IMR-90 (cell line): ENCODE data around the gene ACSF2. TPM values are rescaled to one million over a fixed set of nuclear protein-coding genes. Genes with fewer than 3 reads are reported as not detected.

Experiments used
- ATAC-seq: fragments of 200-7000 bp; cut with Tn5 transposase; 2 replicates; pipeline ENCODE4 v1.9.1; 2020; ENCODE audit warnings: low read depth, mild to moderate bottlenecking, moderate library complexity
- BruUV-seq: library from RNA; stranded (reverse); fragments of 400-500 nt; replicated peaks from 2 replicates; lab custom pipeline; 2021; lab: Mats Ljungman, UMichigan
- CTCF ChIA-PET: fragments of 300-600 bp; formaldehyde crosslinking; extraction: SDS; loops from one replicate; lab custom pipeline; 2021; ENCODE audit warnings: antibody characterized with exemption; lab: Yijun Ruan, JAX
- POLR2A ChIA-PET: fragments of 300-600 bp; sonication (Branson Sonifier 250); formaldehyde crosslinking; loops from one replicate; lab custom pipeline; 2022; ENCODE audit warnings: antibody characterized with exemption; ENCODE audit not compliant: unreplicated experiment; lab: Charles Lee
- DNase-seq: peaks from one replicate; pipeline ENCODE4 v3.0.0; 2013
- H2AFZ ChIP-seq: replicated peaks from 2 replicates; pipeline ENCODE3; 2013; ENCODE audit warnings: low read length, mild to moderate bottlenecking; ENCODE audit not compliant: poor library complexity
- H2AK5ac ChIP-seq: 2 replicates; pipeline ENCODE4 v1.6.1; 2013; ENCODE audit warnings: low read depth, low read length, inconsistent platforms
- H2AK9ac ChIP-seq: replicated peaks from 2 replicates; pipeline ENCODE3; 2013; ENCODE audit warnings: mild to moderate bottlenecking, low read depth, low read length, moderate library complexity; ENCODE audit not compliant: poor library complexity
- H2BK120ac ChIP-seq: 2 replicates; pipeline ENCODE4 v1.6.1; 2013; ENCODE audit warnings: low read depth, low read length, inconsistent platforms
- H2BK15ac ChIP-seq: 3 replicates; pipeline ENCODE4 v1.6.1; 2013; ENCODE audit warnings: low read depth, low read length, inconsistent platforms
- H2BK20ac ChIP-seq: 2 replicates; pipeline ENCODE4 v1.6.1; 2013; ENCODE audit warnings: low read depth, mild to moderate bottlenecking, inconsistent platforms, low read length, moderate library complexity
- H2BK5ac ChIP-seq: 2 replicates; pipeline ENCODE4 v1.6.1; 2013; ENCODE audit warnings: mild to moderate bottlenecking, low read depth, low read length, inconsistent platforms; ENCODE audit not compliant: poor library complexity, severe bottlenecking
- H3K14ac ChIP-seq: replicated peaks from 2 replicates; pipeline ENCODE4 v1.6.1; 2013; ENCODE audit warnings: low read depth, low read length, inconsistent platforms
- H3K18ac ChIP-seq: 2 replicates; pipeline ENCODE4 v1.6.1; 2013; ENCODE audit warnings: low read depth, low read length, control low read depth
- H3K23ac ChIP-seq: 2 replicates; pipeline ENCODE4 v1.6.1; 2013; ENCODE audit warnings: low read depth, low read length, inconsistent platforms
- H3K27ac ChIP-seq: 2 replicates; pipeline ENCODE4 v1.5.1; 2013; ENCODE audit warnings: mild to moderate bottlenecking, control low read depth, low read length; ENCODE audit not compliant: insufficient read depth
- H3K27me3 ChIP-seq: 2 replicates; pipeline ENCODE4 v1.6.1; 2013; ENCODE audit warnings: low read length; ENCODE audit not compliant: control insufficient read depth, insufficient read depth
- H3K36me3 ChIP-seq: 2 replicates; pipeline ENCODE4 v1.6.1; 2013; ENCODE audit warnings: low read length, mixed read lengths; ENCODE audit not compliant: control insufficient read depth, insufficient read depth
- H3K4ac ChIP-seq: 2 replicates; pipeline ENCODE4 v1.6.1; 2013; ENCODE audit warnings: low read depth, low read length, inconsistent platforms
- H3K4me1 ChIP-seq: 2 replicates; pipeline ENCODE4 v1.6.1; 2013; ENCODE audit warnings: low read length, mixed read lengths; ENCODE audit not compliant: control insufficient read depth, insufficient read depth
- H3K4me2 ChIP-seq: 2 replicates; pipeline ENCODE4 v1.6.1; 2013; ENCODE audit warnings: low read depth, mild to moderate bottlenecking, control low read depth, low read length, moderate library complexity
- H3K4me3 ChIP-seq: 2 replicates; pipeline ENCODE4 v1.5.1; 2013; ENCODE audit warnings: low read depth, mild to moderate bottlenecking, control low read depth, low read length, moderate library complexity; ENCODE audit not compliant: insufficient read depth
- H3K56ac ChIP-seq: 2 replicates; pipeline ENCODE4 v1.6.1; 2013; ENCODE audit warnings: low read length, inconsistent platforms; ENCODE audit not compliant: insufficient read depth; ENCODE audit errors: extremely low read depth
- H3K79me1 ChIP-seq, 2 experiments: 2 replicates each; pipeline ENCODE4 v1.6.1; 2013; ENCODE audit warnings: low read length in 2 of 2, inconsistent platforms in 1 of 2, low read depth in 1 of 2
- H3K9ac ChIP-seq: 2 replicates; pipeline ENCODE4 v1.6.1; 2013; ENCODE audit warnings: low read depth, low read length, control low read depth
- H3K9me1 ChIP-seq: 2 replicates; pipeline ENCODE4 v1.6.1; 2013; ENCODE audit warnings: low read length, inconsistent platforms; ENCODE audit not compliant: insufficient read depth
- H3K9me3 ChIP-seq: 2 replicates; pipeline ENCODE4 v1.6.1; 2013; ENCODE audit warnings: low read length; ENCODE audit not compliant: control insufficient read depth, insufficient read depth
- H4K20me1 ChIP-seq: 2 replicates; pipeline ENCODE4 v1.6.1; 2013; ENCODE audit warnings: low read length, inconsistent platforms; ENCODE audit not compliant: insufficient read depth
- H4K5ac ChIP-seq: 2 replicates; pipeline ENCODE4 v1.6.1; 2013; ENCODE audit warnings: mild to moderate bottlenecking, low read depth, low read length, control low read depth
- H4K8ac ChIP-seq, 2 experiments: 2 replicates each; pipeline ENCODE4 v1.6.1; 2013; ENCODE audit warnings: low read depth in 2 of 2, low read length in 2 of 2, control low read depth in 1 of 2, inconsistent platforms in 1 of 2
- H4K91ac ChIP-seq: 2 replicates; pipeline ENCODE4 v1.6.1; 2013; ENCODE audit warnings: low read depth, low read length, inconsistent platforms; ENCODE audit not compliant: insufficient read depth
- BHLHE40 ChIP-seq: fragments of 150-350 bp; IDR thresholded peaks from 2 replicates; pipeline ENCODE4 v1.6.1; 2016; ENCODE audit warnings: mild to moderate bottlenecking, low read depth, low read length
- CHD1 ChIP-seq: IDR thresholded peaks from 2 replicates; pipeline ENCODE4 v1.6.1; 2012; ENCODE audit warnings: low read depth, low read length, improper control_type of control experiment
- ELK1 ChIP-seq: fragments of 150-350 bp; IDR thresholded peaks from 2 replicates; pipeline ENCODE4 v1.6.1; 2016; ENCODE audit warnings: low read depth, mild to moderate bottlenecking, low read length, moderate library complexity, borderline replicate concordance
- FOS ChIP-seq: fragments of 150-350 bp; IDR thresholded peaks from 2 replicates; pipeline ENCODE4 v1.6.1; 2016; ENCODE audit warnings: low read depth, low read length
- MAFK ChIP-seq: IDR thresholded peaks from 2 replicates; pipeline ENCODE4 v1.6.1; 2012; ENCODE audit warnings: low read depth, low read length, improper control_type of control experiment
- MAZ ChIP-seq: IDR thresholded peaks from 2 replicates; pipeline ENCODE4 v1.6.1; 2012; ENCODE audit warnings: low read depth, mild to moderate bottlenecking, low read length, improper control_type of control experiment, moderate library complexity, borderline replicate concordance
- MXI1 ChIP-seq: IDR thresholded peaks from 2 replicates; pipeline ENCODE4 v1.6.1; 2012; ENCODE audit warnings: low read depth, mild to moderate bottlenecking, low read length, moderate library complexity, borderline replicate concordance
- NFE2L2 ChIP-seq: fragments of 150-350 bp; IDR thresholded peaks from 2 replicates; pipeline ENCODE4 v1.6.1; 2016; ENCODE audit warnings: low read depth, mild to moderate bottlenecking, low read length
- POLR2A ChIP-seq: IDR thresholded peaks from 2 replicates; pipeline ENCODE4 v1.6.1; 2012; ENCODE audit warnings: mild to moderate bottlenecking, low read depth, low read length
- RAD21 ChIP-seq: IDR thresholded peaks from 2 replicates; pipeline ENCODE4 v1.6.1; 2012; ENCODE audit warnings: low read length, improper control_type of control experiment
- RCOR1 ChIP-seq: IDR thresholded peaks from 2 replicates; pipeline ENCODE4 v1.6.1; 2012; ENCODE audit warnings: mild to moderate bottlenecking, low read length, improper control_type of control experiment; ENCODE audit not compliant: insufficient replicate concordance
- RFX5 ChIP-seq: IDR thresholded peaks from 2 replicates; pipeline ENCODE4 v1.8.0; 2012; ENCODE audit warnings: low read depth, mild to moderate bottlenecking, low read length, moderate library complexity
- SMC3 ChIP-seq: fragments of 150-350 bp; IDR thresholded peaks from 2 replicates; pipeline ENCODE4 v1.6.1; 2016; ENCODE audit warnings: low read depth, mild to moderate bottlenecking, antibody characterized with exemption, low read length, moderate library complexity
- WGBS, 2 experiments: methylation state at CpG; one replicate each; pipeline versions ENCODE4 v1.1.5 to v1.1.7; 2013; ENCODE audit warnings: missing lambda C conversion rate in 2 of 2; ENCODE audit not compliant: insufficient read length in 1 of 2; ENCODE audit errors: extremely low coverage in 2 of 2; 5-methylcytosine and 5-hydroxymethylcytosine counted together
- dilution Hi-C: fragments of 300-500 bp; cut with HindIII; formaldehyde crosslinking; loops from one replicate; pipeline ENCODE4 v1.14.3; 2018; ENCODE audit warnings: low sequenced_read_pairs; ENCODE audit not compliant: unreplicated experiment
- in situ Hi-C: fragments of 300-500 bp; cut with MboI; formaldehyde crosslinking; loops from 3 replicates; pipeline ENCODE4 v1.14.3; 2019; ENCODE audit warnings: low sequenced_read_pairs, inconsistent platforms, mixed read lengths
- intact Hi-C: fragments of 100-400 bp; cut with micrococcal nuclease; formaldehyde crosslinking; loops from 2 replicates; pipeline ENCODE4 v1.10.0; 2022
- polyA plus RNA-seq, 3 experiments: library from polyadenylated mRNA; depleted of rRNA; stranded (reverse); fragments of >200 nt; gene quantifications; 2 replicates each; pipeline ENCODE4 v1.2.3, GENCODE V29; 2012; ENCODE audit warnings: low replicate concordance in 1 of 3
- total RNA-seq: library from RNA; depleted of rRNA; stranded (reverse); fragments of >200 nt; gene quantifications from 2 replicates; pipeline ENCODE4 v1.2.3, GENCODE V29; 2012
- TF ChIP-seq, protein P1 (sequence below): conservative IDR thresholded peaks from 2 replicates; pipeline ENCODE4 v1.5.1; 2012; ENCODE audit warnings: mild to moderate bottlenecking, low read depth, low read length, improper control_type of control experiment
- TF ChIP-seq, protein P2 (sequence below): fragments of 150-350 bp; IDR thresholded peaks from 2 replicates; pipeline ENCODE4 v1.6.1; 2017; ENCODE audit warnings: mild to moderate bottlenecking, antibody characterized with exemption, low read length, low read depth

Gene ACSF2
- total and polyA plus RNA-seq, 2 of the 4 experiments (the other 2 are of a cell fraction): 18.5 to 27.2 TPM

DNA sequence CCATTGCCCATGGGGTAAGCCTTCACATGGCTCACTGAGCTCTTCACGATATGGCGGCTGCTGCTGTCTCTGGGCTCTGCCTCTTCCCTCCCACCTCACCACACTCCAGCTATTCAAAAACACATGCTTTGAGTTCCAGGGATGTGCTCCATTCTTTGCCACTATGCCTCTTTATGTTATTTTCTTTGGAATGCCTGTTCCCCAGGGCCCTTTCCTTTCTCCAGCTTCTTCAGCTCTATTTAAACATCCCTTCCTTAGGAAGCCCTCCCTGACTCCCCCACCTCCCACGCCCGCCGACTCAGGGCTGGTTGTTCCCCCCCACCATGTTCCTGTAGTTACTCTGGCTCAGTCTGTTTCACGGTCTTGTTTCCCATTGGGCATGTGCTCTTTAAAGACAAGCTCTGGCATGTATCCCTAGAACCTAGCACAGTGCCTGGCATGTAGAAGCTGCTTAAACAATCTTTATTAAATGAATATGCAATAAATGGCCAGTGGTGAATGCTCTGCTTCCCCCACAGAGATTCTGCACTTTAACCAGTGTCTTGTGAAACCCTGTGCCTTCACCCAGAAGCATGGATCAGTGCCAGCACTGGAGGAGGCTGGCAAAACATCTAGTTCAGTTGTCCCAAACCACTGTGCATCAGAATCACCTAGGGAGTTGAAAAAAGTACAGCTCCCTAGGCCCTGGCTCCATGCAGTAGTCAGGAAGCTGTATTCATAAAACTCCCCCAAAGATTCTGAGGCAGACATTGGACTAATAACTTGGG is 89.1 kb downstream of the ACSF2 start:
- 67% methylated on average over 1 of the region's 6 CpGs; no CpG with 5 or more reads in 1 of the 2 experiments for WGBS, 2 experiments
- Histone ChIP-seq H3K27ac (no peak overlapping the region), H3K56ac (no peak overlapping the region), H2AK9ac (no peak overlapping the region), H3K9ac (no peak overlapping the region), H3K79me1 (no peaks in the 10 kb centered on the region), H3K4ac (no peak overlapping the region), H3K4me1 (peaks cover 2% of the 10 kb centered on the region), H4K20me1 (no peaks in the 10 kb centered on the region), H2BK15ac (no peak overlapping the region), H3K9me1 (no peaks in the 10 kb centered on the region), H4K8ac (no peak overlapping the region), H2BK20ac (no peak overlapping the region), H3K23ac (no peak overlapping the region), H2BK5ac (no peak overlapping the region), H4K91ac (no peak overlapping the region), H3K36me3 (no peaks in the 10 kb centered on the region), H3K18ac (no peak overlapping the region), H2AK5ac (no peak overlapping the region), H3K9me3 (no peaks in the 10 kb centered on the region), H4K5ac (no peak overlapping the region), H3K27me3 (peaks cover 6% of the 10 kb centered on the region; the same call in 1 of the 2 replicates), H2AFZ (no peak overlapping the region), H3K14ac (no peak overlapping the region), H3K4me3 (no peak overlapping the region), H3K4me2 (no peak overlapping the region), H2BK120ac (no peak overlapping the region)
- intact Hi-C loops (no loop called here), in situ Hi-C loops (no loop called here), dilution Hi-C loops (no loop called here)
- CTCF ChIA-PET: no interaction called here
- peak; percentile 61 for ATAC-seq
- no TSS peak for BruUV-seq
- DNase-seq: no peak
- POLR2A ChIA-PET: interaction anchor here (0.7 kb wide), 1 partner anchor 13 kb away, joined by 4 read pairs; no protein-coding TSS in a partner anchor
- no peak for TF ChIP-seq RCOR1
- no peak for TF ChIP-seq SMC3
- no peak for TF ChIP-seq CHD1
- no peak for TF ChIP-seq ELK1
- no peak for TF ChIP-seq RFX5
- no peak for TF ChIP-seq NFE2L2
- TF ChIP-seq FOS: no peak
- TF ChIP-seq, protein P1, sequence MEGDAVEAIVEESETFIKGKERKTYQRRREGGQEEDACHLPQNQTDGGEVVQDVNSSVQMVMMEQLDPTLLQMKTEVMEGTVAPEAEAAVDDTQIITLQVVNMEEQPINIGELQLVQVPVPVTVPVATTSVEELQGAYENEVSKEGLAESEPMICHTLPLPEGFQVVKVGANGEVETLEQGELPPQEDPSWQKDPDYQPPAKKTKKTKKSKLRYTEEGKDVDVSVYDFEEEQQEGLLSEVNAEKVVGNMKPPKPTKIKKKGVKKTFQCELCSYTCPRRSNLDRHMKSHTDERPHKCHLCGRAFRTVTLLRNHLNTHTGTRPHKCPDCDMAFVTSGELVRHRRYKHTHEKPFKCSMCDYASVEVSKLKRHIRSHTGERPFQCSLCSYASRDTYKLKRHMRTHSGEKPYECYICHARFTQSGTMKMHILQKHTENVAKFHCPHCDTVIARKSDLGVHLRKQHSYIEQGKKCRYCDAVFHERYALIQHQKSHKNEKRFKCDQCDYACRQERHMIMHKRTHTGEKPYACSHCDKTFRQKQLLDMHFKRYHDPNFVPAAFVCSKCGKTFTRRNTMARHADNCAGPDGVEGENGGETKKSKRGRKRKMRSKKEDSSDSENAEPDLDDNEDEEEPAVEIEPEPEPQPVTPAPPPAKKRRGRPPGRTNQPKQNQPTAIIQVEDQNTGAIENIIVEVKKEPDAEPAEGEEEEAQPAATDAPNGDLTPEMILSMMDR: no peak
- no peak for TF ChIP-seq RAD21
- TF ChIP-seq MAFK: no peak
- no peak for TF ChIP-seq MAZ
- TF ChIP-seq BHLHE40: no peak
- TF ChIP-seq, protein P2, sequence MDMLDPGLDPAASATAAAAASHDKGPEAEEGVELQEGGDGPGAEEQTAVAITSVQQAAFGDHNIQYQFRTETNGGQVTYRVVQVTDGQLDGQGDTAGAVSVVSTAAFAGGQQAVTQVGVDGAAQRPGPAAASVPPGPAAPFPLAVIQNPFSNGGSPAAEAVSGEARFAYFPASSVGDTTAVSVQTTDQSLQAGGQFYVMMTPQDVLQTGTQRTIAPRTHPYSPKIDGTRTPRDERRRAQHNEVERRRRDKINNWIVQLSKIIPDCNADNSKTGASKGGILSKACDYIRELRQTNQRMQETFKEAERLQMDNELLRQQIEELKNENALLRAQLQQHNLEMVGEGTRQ: no peak
- no peak for TF ChIP-seq POLR2A
- no peak for TF ChIP-seq MXI1
